ENCODE results near the gene ZNF888.
"Not testable (repeated sequence)": the region's sequence is repeated elsewhere in the genome, so short reads cannot be mapped to it uniquely, and the experiment has no call there.

The ZNF888 gene

GRCh38 chr19:52880895-52881389, 42.3 kb downstream of the ZNF888 start:
- intact Hi-C loops (cut with micrococcal nuclease), result no loop called here
- Mint-ChIP-seq H3K4me1 (ENCODE audit: low read depth) (no peaks in the 10 kb centered on the region), H3K4me3 (no peak overlapping the region), H3K27me3 (no peaks in the 10 kb centered on the region), H3K36me3 (ENCODE audit: low read depth) (peaks cover 77% of the 10 kb centered on the region), H3K9me3 (peaks cover 81% of the 10 kb centered on the region), H3K27ac (no peak overlapping the region)

- H3K27ac Mint-ChIP-seq; H3K27me3 Mint-ChIP-seq; H3K36me3 Mint-ChIP-seq (ENCODE audit: low read depth); intact Hi-C loops (cut with micrococcal nuclease); H3K4me3 Mint-ChIP-seq; H3K4me1 Mint-ChIP-seq (ENCODE audit: low read depth): not testable (repeated sequence)
- peaks cover 80% of the 10 kb centered on the region for H3K9me3 Mint-ChIP-seq
These were observed 50.2 kb downstream of the ZNF888 start for GRCh38 chr19:52872996-52873395.

GRCh38 chr19:52871466-52871865, 51.8 kb downstream of the ZNF888 start:
- Mint-ChIP-seq H3K4me3 (no peak overlapping the region), H3K9me3 (peaks cover 71% of the 10 kb centered on the region), H3K27me3 (no peaks in the 10 kb centered on the region), H3K4me1 (ENCODE audit: low read depth) (no peaks in the 10 kb centered on the region), H3K36me3 (ENCODE audit: low read depth) (peaks cover 7% of the 10 kb centered on the region), H3K27ac (no peak overlapping the region)
- intact Hi-C loops (cut with micrococcal nuclease), result no loop called here

GRCh38 chr19:52868031-52868430, 55.2 kb downstream of the ZNF888 start:
- not testable (repeated sequence) for H3K36me3 Mint-ChIP-seq (ENCODE audit: low read depth)
- H3K9me3 Mint-ChIP-seq, result peaks cover 43% of the 10 kb centered on the region

GRCh38 chr19:52857378-52858191, 65.6 kb downstream of the ZNF888 start, which contains the start of gene ZNF468:
Gene ZNF468 (minus strand): TSS chr19:52857619. CDS start chr19:52854272, 3,347 bp downstream.
- Mint-ChIP-seq H3K4me1 (ENCODE audit: low read depth) (peaks cover 27% of the 10 kb centered on the region), H3K27ac (peak within 1 kb of the TSS; percentile 86), H3K4me3 (peak within 1 kb of the TSS; percentile 85), H3K36me3 (ENCODE audit: low read depth) (peaks cover 46% of the 10 kb centered on the region), H3K9me3 (peaks cover 38% of the 10 kb centered on the region)
- H3K27me3 Mint-ChIP-seq; intact Hi-C loops (cut with micrococcal nuclease): not testable (repeated sequence)

More at GRCh38 chr19:52868031-52868430, 55.2 kb downstream of the ZNF888 start:
- H3K27me3 Mint-ChIP-seq; H3K27ac Mint-ChIP-seq; H3K4me3 Mint-ChIP-seq; intact Hi-C loops (cut with micrococcal nuclease); H3K4me1 Mint-ChIP-seq (ENCODE audit: low read depth): not testable (repeated sequence)

DNA sequence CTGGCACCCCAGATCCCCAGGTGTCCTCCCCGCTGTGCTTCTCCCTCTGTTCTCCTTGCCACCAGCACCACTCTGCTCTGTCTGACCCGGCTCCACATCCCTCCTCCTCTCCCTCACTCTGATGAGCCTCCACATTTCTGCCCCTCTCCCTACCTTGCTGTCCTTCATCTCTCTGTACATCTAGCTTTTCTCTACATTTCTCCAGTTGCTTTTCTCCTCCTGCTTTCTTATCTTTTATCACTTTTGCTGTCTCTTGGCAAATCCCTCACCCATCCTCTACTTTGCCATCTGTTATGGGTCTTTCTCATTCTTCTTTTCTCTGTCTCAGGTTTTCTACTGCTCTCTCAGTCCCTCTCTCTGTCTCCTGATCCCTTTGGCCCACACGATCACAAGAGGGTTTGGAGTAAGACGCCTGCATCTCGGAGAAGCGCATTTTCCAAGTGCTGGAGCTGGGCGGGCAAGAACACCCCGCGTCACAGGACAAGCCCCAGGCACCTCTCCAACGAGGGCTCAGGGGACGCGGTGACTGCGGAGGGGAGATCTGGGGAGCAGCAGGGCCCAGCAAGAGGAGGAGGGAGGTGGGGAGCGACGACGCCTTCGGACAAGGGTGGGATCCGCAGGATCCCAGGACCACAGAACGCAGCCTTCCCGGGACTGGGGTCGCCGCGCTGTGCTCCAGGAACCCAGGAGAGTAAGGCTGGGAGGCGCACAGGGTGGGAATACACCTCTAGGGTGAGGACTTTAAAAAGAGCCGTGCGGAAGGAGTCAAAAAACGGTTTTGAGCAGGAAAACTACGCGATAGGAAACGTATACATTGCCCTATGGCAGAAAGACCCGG, 66.5 kb downstream of the ZNF888 start:
- intact Hi-C loops (cut with micrococcal nuclease); H3K27me3 Mint-ChIP-seq: not testable (repeated sequence)
- peaks cover 30% of the 10 kb centered on the region for H3K9me3 Mint-ChIP-seq
- peaks cover 27% of the 10 kb centered on the region for H3K4me1 Mint-ChIP-seq (ENCODE audit: low read depth)
- H3K36me3 Mint-ChIP-seq (ENCODE audit: low read depth), result peaks cover 54% of the 10 kb centered on the region
- peak overlapping the region; percentile 86 for H3K27ac Mint-ChIP-seq
- peak overlapping the region; percentile 85 for H3K4me3 Mint-ChIP-seq

Measured in dendritic cell treated with granulocyte-macrophage colony-stimulating factor and Interleukin-4, amounts not matched to agents 40 ng/mL and 50 ng/mL, for 4 days (primary cell).